UCSD-AML1 (cell line): ENCODE results near the gene OR7A10.

Experiments
- DNase-seq: peaks from one replicate; lab custom pipeline; 2025; ENCODE audit not compliant: unreplicated experiment; lab: John Stamatoyannopoulos, UW

Gene OR7A10

GRCh38 chr19:14848822-14849221 is at the start of gene OR7A10:
TSS of gene OR7A10 (minus strand) at chr19:14848922. CDS start at chr19:14841877, 7,045 bp downstream.
- DNase-seq, result no peak

- DNase-seq, result peak; percentile 57
Observed at GRCh38 chr19:14890643-14891379, 42.1 kb upstream of the OR7A10 start.

- DNase-seq, result no peak
Observed at GRCh38 chr19:14889994-14890642, 41.4 kb upstream of the OR7A10 start.

GRCh38 chr19:14886032-14886431 is 37.3 kb upstream of the OR7A10 start, which contains the start of gene OR7A17:
TSS of gene OR7A17 (minus strand) at chr19:14886132. CDS start at chr19:14881355, 4,777 bp downstream.
- DNase-seq, result no peak

GRCh38 chr19:14871619-14872230 is 23.0 kb upstream of the OR7A10 start:
- DNase-seq, result no peak

GRCh38 chr19:14868497-14868896 is 19.8 kb upstream of the OR7A10 start:
- no peak for DNase-seq

- no peak for DNase-seq
Observed at GRCh38 chr19:14843578-14843977, 5.1 kb downstream of the OR7A10 start.

- no peak for DNase-seq
Observed at GRCh38 chr19:14843169-14843568, 5.6 kb downstream of the OR7A10 start.

- DNase-seq, result no peak
Observed at GRCh38 chr19:14840206-14840605, 8.5 kb downstream of the OR7A10 start.

GRCh38 chr19:14837391-14837790 is 11.3 kb downstream of the OR7A10 start:
- DNase-seq, result no peak

- DNase-seq, result no peak
Observed at GRCh38 chr19:14835011-14835410, 13.7 kb downstream of the OR7A10 start, which contains the start of the genes OR7A5 and OR7C1. TSS of gene OR7A5 (minus strand) at chr19:14835185. CDS start at chr19:14828241, 6,944 bp downstream. TSS of gene OR7C1 (minus strand) at chr19:14835185. CDS start at chr19:14800136, 35,049 bp downstream.

GRCh38 chr19:14830702-14831101 is 18.0 kb downstream of the OR7A10 start:
- no peak for DNase-seq

GRCh38 chr19:14826006-14826405 is 22.7 kb downstream of the OR7A10 start:
- no peak for DNase-seq

- DNase-seq, result no peak
Observed at GRCh38 chr19:14821937-14822336, 26.8 kb downstream of the OR7A10 start.

GRCh38 chr19:14818588-14818987 is 30.1 kb downstream of the OR7A10 start:
- DNase-seq, result no peak

- no peak for DNase-seq
Observed at GRCh38 chr19:14817052-14817451, 31.7 kb downstream of the OR7A10 start.

- no peak for DNase-seq
Observed at GRCh38 chr19:14814982-14815652, 33.6 kb downstream of the OR7A10 start.

GRCh38 chr19:14809272-14810057 is 39.3 kb downstream of the OR7A10 start:
- no peak for DNase-seq

- no peak for DNase-seq
Observed at GRCh38 chr19:14804765-14805164, 44.0 kb downstream of the OR7A10 start.

GRCh38 chr19:14798760-14799159 is 50.0 kb downstream of the OR7A10 start:
- DNase-seq, result no peak
